ENCODE results near the gene GOSR2.
A peak's percentile ranks its signal among the peaks of the same experiment; 100 is the strongest.

The GOSR2 gene
- 30.2 to 42.8 reads per million in 2 donors for total RNA-seq

DNA sequence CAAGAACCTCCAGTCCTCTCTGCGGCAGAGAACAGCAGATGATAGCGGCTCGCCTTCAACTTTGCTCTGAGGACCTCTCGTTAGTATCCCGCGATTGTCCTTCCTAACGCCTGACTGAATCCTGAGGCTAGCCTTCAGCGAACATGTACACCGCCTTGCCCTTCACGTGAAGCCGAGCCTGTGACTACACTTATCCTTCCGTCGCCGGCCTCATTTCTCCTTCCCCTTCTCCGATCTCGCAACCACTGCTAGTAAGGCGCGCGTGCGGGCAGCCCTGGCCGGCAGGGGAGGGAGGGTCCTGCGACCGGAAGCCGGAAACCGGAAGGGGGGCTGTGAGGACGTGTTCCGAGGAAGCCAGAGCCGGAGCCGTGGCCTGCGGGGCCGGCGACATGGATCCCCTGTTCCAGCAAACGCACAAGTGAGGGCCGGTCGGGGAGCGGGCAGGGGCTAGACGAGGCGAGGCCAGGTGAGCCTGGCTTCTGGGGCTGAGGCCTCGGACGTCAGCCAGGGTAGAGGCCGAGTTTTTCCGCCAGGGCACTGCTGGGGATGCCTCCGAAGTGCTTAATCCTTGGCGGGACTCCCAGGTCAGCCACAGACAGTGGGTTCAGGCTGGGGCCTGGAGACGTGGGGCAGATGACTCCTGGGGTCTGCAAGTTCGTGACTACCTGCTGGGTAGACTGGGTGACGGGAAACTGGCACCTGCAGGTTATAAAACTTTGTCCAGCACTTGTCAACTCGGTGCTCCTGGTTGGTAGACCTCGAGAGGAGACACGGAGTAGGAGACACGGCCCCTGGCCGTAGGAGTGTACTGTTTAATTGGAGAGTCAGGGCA lies at the start of gene GOSR2:
TSS of gene GOSR2 (plus strand) at position 357 of the 832 bp plus-strand sequence. CDS start at position 390, 33 bp downstream.
- DNase-seq, result peak; percentile 58 to 93 (median 82)

DNA sequence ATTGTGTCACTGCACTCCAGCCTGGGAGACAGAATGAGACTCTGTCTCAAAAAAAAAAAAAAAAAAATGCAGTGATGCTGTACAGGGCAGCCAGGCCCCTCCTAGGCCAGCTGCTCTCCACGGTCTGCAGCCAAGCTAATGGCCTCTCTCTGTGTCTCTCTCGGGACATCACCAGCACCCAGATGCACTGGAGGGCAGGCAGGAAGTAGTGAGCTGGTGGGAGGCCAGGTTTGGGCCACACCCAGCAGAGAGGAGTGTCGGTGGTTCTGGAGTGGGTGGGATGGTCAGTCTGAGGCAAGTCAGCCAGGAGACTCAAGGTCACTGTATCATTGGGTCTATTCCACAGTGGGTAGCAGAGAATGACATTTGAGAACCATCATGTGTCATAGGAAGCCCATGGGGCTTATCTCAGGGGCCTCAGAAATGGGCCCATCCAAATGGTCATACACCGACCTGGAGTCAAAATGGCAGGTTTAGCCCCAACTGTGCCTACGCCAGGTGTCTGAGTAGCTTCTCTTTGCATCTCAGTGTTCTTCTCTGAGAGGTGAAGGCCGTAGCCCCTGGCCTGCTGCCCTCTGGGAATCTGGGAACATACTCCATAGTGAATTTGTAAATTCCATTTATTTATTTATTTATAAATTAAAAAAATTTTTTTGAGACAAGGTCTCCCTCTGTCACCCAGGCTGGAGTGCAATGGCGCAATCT lies 48.9 kb upstream of the GOSR2 start:
- no peak for DNase-seq

DNA sequence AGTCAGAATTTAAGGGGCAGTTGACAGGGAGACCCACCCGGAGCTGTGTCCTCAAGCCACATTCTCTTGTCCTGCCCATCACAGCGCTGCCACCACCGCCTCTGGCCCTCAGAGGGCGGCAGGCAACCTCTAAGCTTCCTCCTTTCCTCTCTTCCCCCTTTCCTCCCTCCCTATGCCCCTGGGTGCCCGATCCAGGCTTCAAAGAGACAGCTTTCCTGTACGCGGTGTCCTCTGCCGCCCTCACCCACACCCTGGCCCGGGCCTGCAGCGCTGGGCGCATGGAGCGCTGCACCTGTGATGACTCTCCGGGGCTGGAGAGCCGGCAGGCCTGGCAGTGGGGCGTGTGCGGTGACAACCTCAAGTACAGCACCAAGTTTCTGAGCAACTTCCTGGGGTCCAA lies 48.1 kb upstream of the GOSR2 start:
- DNase-seq, result no peak

- peak in 1 of 5 experiments; percentile 30 for DNase-seq
Measured at GRCh38 chr17:46875849-46876352, 47.1 kb upstream of the GOSR2 start.

DNA sequence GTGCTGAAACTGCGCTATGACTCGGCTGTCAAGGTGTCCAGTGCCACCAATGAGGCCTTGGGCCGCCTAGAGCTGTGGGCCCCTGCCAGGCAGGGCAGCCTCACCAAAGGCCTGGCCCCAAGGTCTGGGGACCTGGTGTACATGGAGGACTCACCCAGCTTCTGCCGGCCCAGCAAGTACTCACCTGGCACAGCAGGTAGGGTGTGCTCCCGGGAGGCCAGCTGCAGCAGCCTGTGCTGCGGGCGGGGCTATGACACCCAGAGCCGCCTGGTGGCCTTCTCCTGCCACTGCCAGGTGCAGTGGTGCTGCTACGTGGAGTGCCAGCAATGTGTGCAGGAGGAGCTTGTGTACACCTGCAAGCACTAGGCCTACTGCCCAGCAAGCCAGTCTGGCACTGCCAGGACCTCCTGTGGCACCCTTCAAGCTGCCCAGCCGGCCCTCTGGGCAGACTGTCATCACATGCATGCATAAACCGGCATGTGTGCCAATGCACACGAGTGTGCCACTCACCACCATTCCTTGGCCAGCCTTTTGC lies 46.5 kb upstream of the GOSR2 start:
- peak in 1 of 5 experiments; percentile 22 for DNase-seq

GRCh38 chr17:46876926-46877325 lies 46.0 kb upstream of the GOSR2 start:
- no peak for DNase-seq

DNA sequence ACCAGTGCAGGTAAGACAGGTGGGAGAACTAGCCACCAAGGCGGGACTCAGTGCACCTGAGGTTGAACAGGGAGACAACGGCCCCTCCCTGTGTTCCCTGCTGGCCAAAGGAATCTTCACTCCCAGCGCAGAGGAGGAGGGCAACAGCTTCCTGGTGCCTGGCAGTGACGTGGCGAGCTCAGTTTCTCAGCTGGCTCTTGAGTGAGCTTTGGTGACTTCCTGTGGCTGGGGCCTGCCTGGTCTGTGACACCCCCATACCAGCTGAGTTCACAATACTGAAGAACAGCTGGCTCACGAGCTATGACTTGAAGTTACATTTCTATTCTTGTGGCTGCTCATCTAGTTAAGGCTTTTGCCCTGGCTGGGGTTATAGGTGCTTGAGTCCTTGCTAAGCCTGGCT lies 45.5 kb upstream of the GOSR2 start:
- DNase-seq, result peak in 1 of 5 experiments; percentile 41

DNA sequence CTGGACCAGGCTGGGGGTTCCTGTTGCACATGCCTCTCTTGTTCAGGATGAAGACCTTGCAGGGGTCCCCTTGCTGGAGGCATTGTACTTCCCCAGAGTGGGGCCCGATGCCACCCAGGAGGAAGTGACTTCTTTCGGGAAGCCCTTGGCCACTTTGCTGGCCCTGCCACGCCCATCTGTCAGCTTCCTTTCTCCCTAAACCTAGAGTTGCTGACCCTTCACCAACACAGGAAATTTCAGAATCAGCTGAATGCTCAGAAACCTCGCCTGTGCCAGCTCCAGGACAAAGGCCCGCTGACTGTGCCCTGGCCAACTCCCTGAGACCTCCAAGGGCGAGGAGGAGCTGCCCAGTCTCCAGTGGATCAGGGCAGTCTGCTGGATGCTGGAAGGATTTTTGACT lies 44.9 kb upstream of the GOSR2 start:
- DNase-seq, result no peak

DNA sequence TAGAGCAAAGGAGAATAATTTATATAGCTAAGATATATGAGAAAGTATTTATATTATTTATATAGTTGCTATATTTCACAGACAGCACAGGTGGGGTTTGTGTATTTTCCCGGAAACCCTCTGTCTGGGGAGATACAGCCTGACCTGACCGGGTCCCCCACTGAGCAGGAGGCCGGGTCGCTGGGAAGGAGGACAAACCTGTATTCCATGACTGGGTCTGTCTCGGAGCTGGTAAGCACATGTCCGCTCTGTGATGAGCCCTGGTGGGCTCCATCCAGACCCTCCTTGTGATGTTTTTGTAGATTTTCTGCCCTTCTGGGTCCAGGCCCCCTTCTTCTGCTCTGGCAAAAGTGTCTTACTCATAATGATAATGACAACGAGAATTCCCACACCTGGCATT lies 43.9 kb upstream of the GOSR2 start:
- no peak for DNase-seq

GRCh38 chr17:46881015-46881414 lies 41.9 kb upstream of the GOSR2 start:
- DNase-seq, result no peak

GRCh38 chr17:46882666-46883065 lies 40.3 kb upstream of the GOSR2 start:
- no peak for DNase-seq

GRCh38 chr17:46883871-46884520 lies 39.0 kb upstream of the GOSR2 start:
- DNase-seq, result no peak

GRCh38 chr17:46884552-46884951 lies 38.4 kb upstream of the GOSR2 start:
- no peak for DNase-seq

GRCh38 chr17:46885415-46886309 lies 37.3 kb upstream of the GOSR2 start:
- no peak for DNase-seq

DNA sequence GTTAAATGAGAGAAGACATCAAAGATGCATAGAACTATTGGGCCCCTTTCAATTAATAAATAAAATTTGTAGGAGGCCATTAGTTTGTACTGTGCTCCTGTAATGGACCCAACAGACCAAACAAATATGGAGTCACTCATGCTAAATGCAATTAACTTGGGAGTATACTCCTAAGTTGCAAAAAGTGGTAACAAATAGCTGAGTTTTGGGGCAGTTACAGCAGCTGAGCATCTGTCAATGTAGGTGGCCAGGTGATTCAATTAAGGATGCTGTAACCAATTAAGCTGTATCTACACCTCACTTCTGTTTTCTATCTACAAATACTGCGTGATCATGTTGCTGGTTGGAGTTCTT lies 36.7 kb upstream of the GOSR2 start:
- DNase-seq, result no peak

GRCh38 chr17:46887717-46888116 lies 35.2 kb upstream of the GOSR2 start:
- no peak for DNase-seq

- DNase-seq, result no peak
Measured at GRCh38 chr17:46888727-46889126, 34.2 kb upstream of the GOSR2 start.

DNA sequence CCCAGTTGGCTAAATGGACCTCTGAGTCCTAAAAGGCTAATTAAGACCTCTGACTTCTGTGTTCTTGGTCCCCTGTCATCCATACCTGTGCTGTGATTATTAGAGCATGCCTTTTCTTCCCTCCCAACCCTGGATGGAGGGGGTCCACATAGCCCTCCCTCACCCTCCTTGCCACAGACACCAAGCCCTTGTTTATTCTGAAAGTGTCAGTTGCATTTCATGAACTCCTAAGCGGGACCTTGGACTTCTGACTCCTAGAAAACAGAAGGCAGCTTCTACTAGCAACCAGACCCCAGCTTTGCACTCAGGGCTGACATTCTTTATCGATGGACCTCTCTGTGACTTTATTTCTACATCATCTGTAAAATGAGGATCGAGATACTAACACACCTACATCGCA lies 33.4 kb upstream of the GOSR2 start:
- DNase-seq, result no peak

DNA sequence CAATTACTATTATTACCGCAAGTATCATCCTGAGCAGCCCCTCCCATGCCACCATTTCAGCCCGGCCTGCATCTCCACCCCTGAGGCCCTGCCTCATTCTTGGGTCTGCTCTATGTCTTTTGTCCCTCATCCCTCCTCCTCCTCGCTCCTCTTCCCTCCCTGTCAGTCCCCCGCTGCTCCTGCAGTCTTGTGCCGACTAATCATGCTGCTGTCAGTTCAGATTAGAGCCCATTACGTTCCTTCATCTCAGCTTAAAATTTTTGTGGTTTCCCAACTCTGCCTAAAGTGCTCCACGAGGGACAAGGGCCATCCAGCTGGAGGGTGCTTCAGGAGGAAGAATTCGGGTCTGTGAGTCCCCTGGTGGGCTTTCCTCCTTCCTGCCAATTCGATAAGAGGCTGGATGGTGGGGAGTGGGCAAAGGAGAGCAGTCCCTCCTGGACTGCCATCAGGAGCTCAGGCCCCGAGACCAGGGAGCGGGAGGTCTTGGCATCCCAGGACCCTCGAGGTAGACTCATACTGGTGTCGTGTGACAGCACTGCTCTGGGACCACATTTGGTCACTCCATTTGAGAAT lies 32.9 kb upstream of the GOSR2 start:
- DNase-seq, result no peak

GRCh38 chr17:46890638-46891037 lies 32.3 kb upstream of the GOSR2 start:
- no peak for DNase-seq

- DNase-seq, result no peak
Measured at GRCh38 chr17:46892192-46892703, 30.7 kb upstream of the GOSR2 start.

All from T-helper 2 cell (primary cell).